Measurements from ENCODE around the gene GDAP1L1. TPM values are rescaled to one million over a fixed set of nuclear protein-coding genes. Genes with fewer than 3 reads are reported as not detected.

Gene GDAP1L1
- total and polyA plus RNA-seq, 2 donors (not counting 1 experiment from before 2014, with no cell fraction given) = not detected

GRCh38 chr20:44209686-44210405 is 37.3 kb upstream of the GDAP1L1 start:
- Histone ChIP-seq H2AFZ (ENCODE audit: low read length) (no peak overlapping the region), H3K4me2 (ENCODE audit: extremely low read depth, insufficient read depth, low read length) (peak overlapping the region; percentile 92), H3K36me3 (ENCODE audit: control insufficient read depth, insufficient read depth, low read length) (no peaks in the 10 kb centered on the region), H4K20me1 (ENCODE audit: control insufficient read depth, extremely low read depth, insufficient read depth, low read length) (no peaks in the 10 kb centered on the region), H3K4me1 (ENCODE audit: control insufficient read depth, extremely low read depth, insufficient read depth, low read length) (peaks cover 2% of the 10 kb centered on the region), H3K4me3 (replicated peaks in 1 of 4; ENCODE audit: control extremely low read depth in 1 of 4, insufficient read depth in 1 of 4, low read depth in 3 of 4, low read length in 4 of 4) (peak overlapping the region; percentile 86 to 96 (median 94)), H3K27ac (ENCODE audit: insufficient read depth, low read length) (peak overlapping the region; percentile 95), H3K9me3 (ENCODE audit: control insufficient read depth, insufficient read depth, low read depth, low read length) (no peaks in the 10 kb centered on the region), H3K9ac (ENCODE audit: insufficient read depth, low read length) (peak overlapping the region; percentile 94), H3K27me3 (ENCODE audit: control insufficient read depth, insufficient read depth, low read length) (no peaks in the 10 kb centered on the region), H3K79me2 (ENCODE audit: control insufficient read depth, insufficient read depth, low read length) (peaks cover 53% of the 10 kb centered on the region)
- TF ChIP-seq, protein P1, sequence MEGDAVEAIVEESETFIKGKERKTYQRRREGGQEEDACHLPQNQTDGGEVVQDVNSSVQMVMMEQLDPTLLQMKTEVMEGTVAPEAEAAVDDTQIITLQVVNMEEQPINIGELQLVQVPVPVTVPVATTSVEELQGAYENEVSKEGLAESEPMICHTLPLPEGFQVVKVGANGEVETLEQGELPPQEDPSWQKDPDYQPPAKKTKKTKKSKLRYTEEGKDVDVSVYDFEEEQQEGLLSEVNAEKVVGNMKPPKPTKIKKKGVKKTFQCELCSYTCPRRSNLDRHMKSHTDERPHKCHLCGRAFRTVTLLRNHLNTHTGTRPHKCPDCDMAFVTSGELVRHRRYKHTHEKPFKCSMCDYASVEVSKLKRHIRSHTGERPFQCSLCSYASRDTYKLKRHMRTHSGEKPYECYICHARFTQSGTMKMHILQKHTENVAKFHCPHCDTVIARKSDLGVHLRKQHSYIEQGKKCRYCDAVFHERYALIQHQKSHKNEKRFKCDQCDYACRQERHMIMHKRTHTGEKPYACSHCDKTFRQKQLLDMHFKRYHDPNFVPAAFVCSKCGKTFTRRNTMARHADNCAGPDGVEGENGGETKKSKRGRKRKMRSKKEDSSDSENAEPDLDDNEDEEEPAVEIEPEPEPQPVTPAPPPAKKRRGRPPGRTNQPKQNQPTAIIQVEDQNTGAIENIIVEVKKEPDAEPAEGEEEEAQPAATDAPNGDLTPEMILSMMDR (conservative IDR thresholded peaks at IDR 0.05 in 1 of 2, IDR thresholded peaks at IDR 0.05 in 1 of 2; ENCODE audit: low read depth in 1 of 2, low read length in 2 of 2) = no peak
- DNase-seq (ENCODE audit: low read depth in 2 of 2) = peak in 1 of 2 donors; percentile 40

GRCh38 chr20:44210406-44211176 is 36.5 kb upstream of the GDAP1L1 start, which contains the start of gene OSER1:
Gene OSER1 (minus strand): TSS chr20:44210771. CDS start chr20:44206957, 3,814 bp downstream.
- peaks cover 2% of the 10 kb centered on the region for H3K4me1 ChIP-seq (ENCODE audit: control insufficient read depth, extremely low read depth, insufficient read depth, low read length)
- peak within 1 kb of the TSS; percentile 95 for H3K27ac ChIP-seq (ENCODE audit: insufficient read depth, low read length)
- H4K20me1 ChIP-seq (ENCODE audit: control insufficient read depth, extremely low read depth, insufficient read depth, low read length) = no peaks in the 10 kb centered on the region
- H3K27me3 ChIP-seq (ENCODE audit: control insufficient read depth, insufficient read depth, low read length) = no peaks in the 10 kb centered on the region
- peak within 1 kb of the TSS; percentile 86 to 96 (median 94) for H3K4me3 ChIP-seq (replicated peaks in 1 of 4; ENCODE audit: control extremely low read depth in 1 of 4, insufficient read depth in 1 of 4, low read depth in 3 of 4, low read length in 4 of 4)
- peak within 1 kb of the TSS; percentile 92 for H3K4me2 ChIP-seq (ENCODE audit: extremely low read depth, insufficient read depth, low read length)
- TF ChIP-seq EZH2 (IDR thresholded peaks at IDR 0.05; ENCODE audit: low read length, missing control alignments) = no peak
- TF ChIP-seq, protein P1 (conservative IDR thresholded peaks at IDR 0.05 in 1 of 2, IDR thresholded peaks at IDR 0.05 in 1 of 2; ENCODE audit: low read depth in 1 of 2, low read length in 2 of 2) = no peak
- peaks cover 47% of the 10 kb centered on the region for H3K79me2 ChIP-seq (ENCODE audit: control insufficient read depth, insufficient read depth, low read length)
- H2AFZ ChIP-seq (ENCODE audit: low read length) = peak within 1 kb of the TSS; percentile 58
- H3K9me3 ChIP-seq (ENCODE audit: control insufficient read depth, insufficient read depth, low read depth, low read length) = no peaks in the 10 kb centered on the region
- peak; percentile 95 to 97 for DNase-seq (ENCODE audit: low read depth in 2 of 2)
- peak within 1 kb of the TSS; percentile 94 for H3K9ac ChIP-seq (ENCODE audit: insufficient read depth, low read length)
- H3K36me3 ChIP-seq (ENCODE audit: control insufficient read depth, insufficient read depth, low read length) = no peaks in the 10 kb centered on the region
